Right renal pelvis (tissue), 4 donors: ENCODE data around the gene OR5L1. TPM values are rescaled to one million over a fixed set of nuclear protein-coding genes. Genes with fewer than 3 reads are reported as not detected.

ENCODE experiments used
- DNase-seq, 4 donors: peaks; one replicate each; pipeline ENCODE4 v3.0.0-alpha.2; 2013; ENCODE audit warnings: low read depth in 4 of 4, low spot score in 3 of 4, missing footprints in 1 of 4
- polyA plus RNA-seq, 4 donors: library from polyadenylated mRNA; unstranded; fragments of 120-200 nt; gene quantifications; one replicate each; pipeline ENCODE4 v1.2.1, GENCODE V29; 2013; ENCODE audit not compliant: insufficient read length in 4 of 4

The OR5L1 gene
- not detected for polyA plus RNA-seq

- no peak for DNase-seq
Observed at GRCh38 chr11:55811067-55811466, at the start of gene OR5L1. TSS of gene OR5L1 (plus strand) at chr11:55811367. CDS start at chr11:55811467, 100 bp downstream.

- no peak for DNase-seq
Observed at GRCh38 chr11:55773138-55773537, 38.0 kb upstream of the OR5L1 start, which contains the start of gene OR5D13. TSS of gene OR5D13 (plus strand) at chr11:55773438. CDS start at chr11:55773438, 0 bp downstream.

- DNase-seq: no peak
Observed at GRCh38 chr11:55791606-55792005, 19.6 kb upstream of the OR5L1 start.

DNA sequence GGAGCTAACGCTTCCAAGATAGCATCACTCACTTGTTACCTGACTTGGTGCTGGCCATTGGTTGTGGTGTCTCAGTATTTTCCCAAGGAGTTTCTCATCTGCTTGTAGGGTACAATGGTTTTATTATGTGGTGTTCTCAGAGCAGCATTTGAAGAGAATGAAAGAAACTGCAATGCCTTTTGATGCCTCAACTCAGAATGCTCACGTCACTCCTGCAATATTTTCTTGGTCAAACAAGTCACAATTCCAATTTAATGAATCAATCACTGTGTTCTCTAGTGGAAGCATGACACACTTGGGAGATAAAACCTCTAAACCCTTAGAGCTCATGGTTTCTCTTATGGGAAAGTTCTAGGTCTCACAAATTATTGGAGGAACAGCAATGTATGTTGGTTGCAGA, 17.8 kb upstream of the OR5L1 start:
- DNase-seq: no peak

DNA sequence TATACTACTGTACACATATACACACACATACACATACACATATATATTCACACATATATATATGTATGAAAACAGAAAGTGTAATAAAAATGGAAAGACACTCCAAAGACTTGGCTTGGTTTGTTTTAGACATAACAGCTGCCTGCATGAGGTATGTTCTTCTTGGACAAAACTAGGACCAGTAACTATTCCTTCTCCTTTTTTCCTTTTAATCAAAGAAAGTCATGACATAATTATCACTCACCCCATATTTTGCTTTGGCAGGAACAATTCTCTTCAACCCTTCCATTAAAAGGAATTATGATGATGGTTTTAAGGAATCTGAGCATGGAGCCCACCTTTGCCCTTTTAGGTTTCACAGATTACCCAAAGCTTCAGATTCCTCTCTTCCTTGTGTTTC, 15.9 kb upstream of the OR5L1 start, which contains the start of gene OR5D14:
Gene OR5D14, plus strand, starts transcription at position 301 of the 400 bp plus-strand sequence. Its CDS starts 0 bp downstream, at position 301.
- no peak for DNase-seq

- no peak for DNase-seq
Observed at GRCh38 chr11:55806248-55806647, 4.9 kb upstream of the OR5L1 start.

GRCh38 chr11:55819330-55819729, 8.2 kb downstream of the OR5L1 start, which contains the start of gene OR5D18:
TSS of gene OR5D18 (plus strand) at chr11:55819630. CDS start at chr11:55819630, 0 bp downstream.
- no peak for DNase-seq

DNA sequence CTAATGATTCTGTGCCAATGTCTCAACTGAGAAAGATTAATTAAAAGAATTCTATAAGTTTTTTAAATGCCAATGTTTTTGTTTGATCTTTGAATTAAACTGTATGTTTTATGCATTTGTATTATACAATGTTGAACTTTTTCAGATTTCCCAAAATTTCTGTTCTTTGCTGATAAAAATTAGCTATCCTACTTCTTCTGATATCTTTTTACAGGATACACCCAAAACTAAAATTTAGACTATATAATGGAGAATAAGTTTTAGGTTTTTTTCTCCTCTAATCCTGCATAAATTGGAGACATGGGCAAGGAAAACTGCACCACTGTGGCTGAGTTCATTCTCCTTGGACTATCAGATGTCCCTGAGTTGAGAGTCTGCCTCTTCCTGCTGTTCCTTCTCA, 15.8 kb downstream of the OR5L1 start, which contains the start of gene OR5L2:
Gene OR5L2, plus strand, starts transcription at position 301 of the 400 bp plus-strand sequence. Its CDS starts 0 bp downstream, at position 301.
- no peak for DNase-seq

DNA sequence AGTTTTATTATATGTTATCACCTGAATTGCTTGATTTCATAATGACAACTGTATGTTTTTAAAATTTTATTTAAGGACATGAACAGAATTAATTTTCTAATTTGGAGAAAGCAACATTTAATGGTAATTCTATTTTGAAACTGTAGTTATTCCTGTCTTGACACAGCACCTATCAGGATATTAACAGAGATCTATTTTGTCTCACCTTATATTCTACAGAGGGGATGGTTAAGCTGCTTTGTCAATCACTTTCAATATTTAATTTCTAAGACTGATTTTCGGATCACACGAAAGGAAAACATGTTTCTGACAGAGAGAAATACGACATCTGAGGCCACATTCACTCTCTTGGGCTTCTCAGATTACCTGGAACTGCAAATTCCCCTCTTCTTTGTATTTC, 27.3 kb downstream of the OR5L1 start, which contains the start of gene OR5D16:
Gene OR5D16, plus strand, starts transcription at position 301 of the 400 bp plus-strand sequence. Its CDS starts 0 bp downstream, at position 301.
- no peak for DNase-seq

DNA sequence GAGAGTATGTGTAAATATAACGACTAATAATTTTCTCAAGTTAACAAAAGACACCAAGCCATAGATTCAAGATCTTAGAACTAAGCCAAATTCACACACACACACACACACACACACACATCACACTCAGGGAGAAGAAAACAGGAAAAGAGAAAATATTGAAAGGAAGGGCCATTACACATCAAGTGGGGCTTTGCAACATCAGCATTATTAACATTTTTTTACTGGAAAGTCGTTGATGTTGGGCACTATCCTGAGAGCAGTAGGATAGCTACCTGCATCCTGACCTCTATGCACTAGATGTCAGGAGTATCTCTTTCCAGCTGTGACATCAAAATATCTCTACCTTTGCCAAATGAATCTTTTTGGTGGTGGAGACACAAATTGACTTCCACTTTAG, 36.3 kb downstream of the OR5L1 start:
- no peak for DNase-seq

DNA sequence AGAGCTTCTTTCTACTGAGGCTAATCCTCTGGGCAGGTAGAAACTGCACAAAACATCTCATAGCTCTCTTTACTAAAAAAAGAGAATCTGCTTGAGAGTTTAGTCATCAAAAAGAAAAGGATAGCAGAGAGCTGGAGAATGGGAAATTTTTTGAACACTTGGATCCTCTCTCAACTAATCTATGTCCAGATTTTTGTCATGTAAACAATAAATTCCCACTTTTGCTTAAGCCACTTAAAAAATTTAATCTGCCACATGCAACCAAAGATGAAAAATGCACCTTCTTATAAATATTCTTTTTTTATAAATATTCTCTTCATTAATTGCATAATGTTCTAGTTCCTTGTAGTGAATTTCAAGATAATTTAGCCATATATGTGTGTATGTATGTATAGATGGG, 37.9 kb downstream of the OR5L1 start:
- no peak for DNase-seq

DNA sequence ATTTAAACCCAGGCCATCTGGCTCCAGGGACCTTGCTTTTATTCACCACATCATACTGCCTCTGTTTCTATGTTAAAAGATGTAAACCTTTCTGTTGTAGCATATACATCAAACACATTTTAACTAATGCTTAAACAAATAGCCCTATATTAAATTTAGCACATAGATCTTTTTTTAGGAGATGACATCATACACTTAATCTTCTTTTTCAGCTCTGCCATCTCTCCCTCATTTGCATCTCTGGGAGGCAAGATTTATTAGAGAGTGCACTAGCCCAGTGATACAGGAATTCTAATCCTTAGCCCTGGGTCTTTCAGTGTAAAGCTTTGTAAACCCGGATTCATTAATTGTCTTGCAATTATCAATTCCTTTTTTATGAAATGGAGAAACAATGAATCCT, 41.0 kb downstream of the OR5L1 start:
- no peak for DNase-seq

GRCh38 chr11:55854704-55855103, 43.5 kb downstream of the OR5L1 start:
- DNase-seq: no peak

Other genes starting within 250 kb of the OR5L1 start
- gene OR4C16, start 239.2 kb upstream of the OR5L1 start, polyA plus RNA-seq: not detected
- gene OR4C11, start 203.7 kb upstream of the OR5L1 start, polyA plus RNA-seq: not detected
- gene OR4P4, start 176.3 kb upstream of the OR5L1 start, polyA plus RNA-seq: under 1 TPM; 0.07 to 0.14 (median 0.09) TPM
- not detected for gene OR4S2, start 163.0 kb upstream of the OR5L1 start, polyA plus RNA-seq
- gene OR4C6, start 149.2 kb upstream of the OR5L1 start, polyA plus RNA-seq: not detected
- gene OR5D13, start 37.9 kb upstream of the OR5L1 start, polyA plus RNA-seq: not detected
- not detected for gene OR5D14, start 15.8 kb upstream of the OR5L1 start, polyA plus RNA-seq
- not detected for gene OR5D18, start 8.3 kb downstream of the OR5L1 start, polyA plus RNA-seq
- gene OR5L2, start 15.9 kb downstream of the OR5L1 start, polyA plus RNA-seq: not detected
- not detected for gene OR5D16, start 27.4 kb downstream of the OR5L1 start, polyA plus RNA-seq
- not detected for gene TRIM51, start 71.9 kb downstream of the OR5L1 start, polyA plus RNA-seq
- gene OR5W2, start 103.2 kb downstream of the OR5L1 start, polyA plus RNA-seq: not detected
- not detected for gene OR5I1, start 125.0 kb downstream of the OR5L1 start, polyA plus RNA-seq
- gene OR10AG1, start 158.6 kb downstream of the OR5L1 start, polyA plus RNA-seq: not detected
- gene OR5F1, start 183.3 kb downstream of the OR5L1 start, polyA plus RNA-seq: not detected
- gene OR5AS1, start 216.3 kb downstream of the OR5L1 start, polyA plus RNA-seq: under 1 TPM in 1 of 4 donors, not detected in 3; 0.03 TPM